Measurements from ENCODE around the gene CASP8. TPM values are rescaled to one million over a fixed set of nuclear protein-coding genes. Genes with fewer than 3 reads are reported as not detected.

Gene CASP8
- total and polyA plus RNA-seq, 2 of the 8 experiments (the other 6 are each of a cell fraction or from before 2014, with no cell fraction given), result 2.3 to 3.6 TPM

DNA sequence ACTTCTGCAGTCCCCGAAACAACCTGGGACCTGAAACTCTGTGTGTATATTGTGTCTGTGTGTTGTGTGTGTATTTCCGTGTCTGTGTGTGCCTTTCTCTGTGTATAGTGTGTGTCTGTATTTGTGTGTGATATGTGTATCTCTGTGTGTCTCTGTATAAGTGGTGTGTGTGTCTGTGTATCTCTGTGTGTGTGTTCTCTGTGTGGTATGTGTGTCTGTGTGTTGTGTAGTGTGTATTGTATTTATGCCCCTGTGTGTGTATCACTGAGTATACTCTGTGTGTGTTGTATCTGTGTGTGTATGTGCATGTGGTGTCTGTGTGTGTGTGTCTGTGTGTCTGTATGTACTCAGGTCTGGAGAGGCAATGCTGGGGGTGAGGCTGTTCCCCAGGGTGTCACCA is 11.6 kb downstream of the CASP8 start:
- Histone ChIP-seq H4K91ac (replicated peaks; ENCODE audit: insufficient read length, low read length) (no peak overlapping the region), H2BK20ac (ENCODE audit: low read length) (no peak overlapping the region), H2BK12ac (ENCODE audit: low read depth, low read length) (no peak overlapping the region), H3K27me3 (replicated peaks in 1 of 4; ENCODE audit: control insufficient read depth in 3 of 4, extremely low read depth in 1 of 4, insufficient read depth in 3 of 4, low read length in 3 of 4) (no peaks in the 10 kb centered on the region), H3K9me3 (ENCODE audit: insufficient read depth in 2 of 2, low read depth in 1 of 2, low read length in 1 of 2) (no peaks in the 10 kb centered on the region), H3K4me2 (ENCODE audit: insufficient read depth in 1 of 2, low read depth in 2 of 2, low read length in 2 of 2) (no peak overlapping the region), H2BK120ac (replicated peaks; ENCODE audit: low read depth, low read length) (no peak overlapping the region), H4K8ac (ENCODE audit: extremely low read depth, insufficient read depth, low read length) (no peak overlapping the region), H3K18ac (ENCODE audit: extremely low read depth, low read length) (no peak overlapping the region), H2AK5ac (ENCODE audit: low read depth, low read length) (no peak overlapping the region), H3K79me1 (ENCODE audit: low read depth, low read length) (no peaks in the 10 kb centered on the region), H3K23me2 (ENCODE audit: low read depth, low read length) (no peaks in the 10 kb centered on the region), H3K4me3 (ENCODE audit: extremely low read depth in 1 of 4, insufficient read depth in 2 of 4, low read depth in 3 of 4, low read length in 4 of 4) (no peak overlapping the region), H3K36me3 (ENCODE audit: control insufficient read depth in 2 of 4, insufficient read depth in 4 of 4, low read length in 3 of 4) (no peaks in the 10 kb centered on the region; a peak in 1 of 8 replicates), H3K23ac (ENCODE audit: insufficient read length) (no peak overlapping the region), H3K56ac (replicated peaks; ENCODE audit: insufficient read length, low read depth, low read length) (no peak overlapping the region), H3K4ac (replicated peaks; ENCODE audit: insufficient read length, low read depth, low read length) (no peak overlapping the region), H4K20me1 (replicated peaks in 1 of 2; ENCODE audit: control insufficient read depth in 1 of 2, insufficient read depth in 2 of 2, low read length in 2 of 2) (no peaks in the 10 kb centered on the region), H3K14ac (ENCODE audit: insufficient read length) (no peak overlapping the region), H4K5ac (ENCODE audit: insufficient read length, low read depth, low read length) (no peak overlapping the region), H2BK5ac (ENCODE audit: low read depth, low read length) (no peak overlapping the region), H3K4me1 (replicated peaks in 1 of 4; ENCODE audit: control insufficient read depth in 3 of 4, insufficient read depth in 4 of 4, low read length in 3 of 4) (no peaks in the 10 kb centered on the region), H3K9ac (replicated peaks in 1 of 4; ENCODE audit: extremely low read depth in 1 of 4, low read depth in 3 of 4, low read length in 3 of 4) (no peak overlapping the region), H2AFZ (ENCODE audit: low read length) (no peak overlapping the region), H2BK15ac (ENCODE audit: low read length) (no peak overlapping the region), H3K27ac (ENCODE audit: low read depth, low read length) (no peak overlapping the region), H3K79me2 (ENCODE audit: control insufficient read depth in 1 of 2, insufficient read depth in 2 of 2, low read length in 2 of 2) (no peaks in the 10 kb centered on the region)
- ChIA-PET POLR2A (ENCODE audit: partially characterized antibody) (no interaction called here), CTCF (ENCODE audit: partially characterized antibody) (no interaction called here)
- no peak for FAIRE-seq
- WGBS, 2 experiments (ENCODE audit: extremely low coverage in 1 of 2, insufficient coverage in 1 of 2, insufficient read length in 1 of 2, insufficient replicate concordance in 2 of 2, low coverage in 1 of 2, low lambda C conversion rate in 2 of 2, missing lambda C conversion rate in 1 of 2), result 95% methylated on average over 2 of the region's 2 CpGs; no CpG with 5 or more reads in 1 of the 2 experiments
- no peak for DNase-seq (ENCODE audit: low read depth in 1 of 2, low spot score in 2 of 2)
- TF ChIP-seq SAP30 (IDR thresholded peaks at IDR 0.05; ENCODE audit: insufficient read depth, insufficient replicate concordance, low read length), result no peak
- TF ChIP-seq MAFK (IDR thresholded peaks at IDR 0.05; ENCODE audit: low read depth, low read length), result no peak
- TF ChIP-seq SP1 (IDR thresholded peaks at IDR 0.05; ENCODE audit: low read depth, low read length), result no peak
- no peak for TF ChIP-seq HDAC2 (IDR thresholded peaks at IDR 0.05; ENCODE audit: borderline replicate concordance in 1 of 2, low read depth in 2 of 2, low read length in 2 of 2)
- no peak for TF ChIP-seq TAF7 (optimal IDR thresholded peaks at IDR 0.05; ENCODE audit: borderline replicate concordance, low read depth, low read length)
- TF ChIP-seq JUN (IDR thresholded peaks at IDR 0.05; ENCODE audit: low read depth, low read length), result no peak
- no peak for TF ChIP-seq RFX5 (IDR thresholded peaks at IDR 0.05; ENCODE audit: borderline replicate concordance, low read depth, low read length)
- TF ChIP-seq RBBP5 (IDR thresholded peaks at IDR 0.05; ENCODE audit: borderline replicate concordance, low read depth, low read length), result no peak
- no peak for TF ChIP-seq EP300 (IDR thresholded peaks at IDR 0.05; ENCODE audit: borderline replicate concordance in 1 of 2, low read depth in 2 of 2, low read length in 2 of 2)
- TF ChIP-seq EGR1 (IDR thresholded peaks at IDR 0.05; ENCODE audit: borderline replicate concordance, low read depth, low read length), result no peak
- TF ChIP-seq KDM1A (IDR thresholded peaks at IDR 0.05; ENCODE audit: borderline replicate concordance, low read length), result no peak
- TF ChIP-seq KDM5A (IDR thresholded peaks at IDR 0.05; ENCODE audit: low read length), result no peak
- no peak for TF ChIP-seq NANOG (IDR thresholded peaks at IDR 0.05; ENCODE audit: insufficient read depth, low read depth, low read length, poor library complexity, severe bottlenecking)
